ENCODE results near the gene ODR4. TPM values are rescaled to one million over a fixed set of nuclear protein-coding genes. Genes with fewer than 3 reads are reported as not detected.

The ODR4 gene
- total RNA-seq, 1 donor from 2014 or later = 25.8 TPM

Other genes starting within 250 kb of the ODR4 start
- 22.6 TPM for gene PRG4, start 79.6 kb upstream of the ODR4 start, total RNA-seq
- gene TPR, start 585 bp upstream of the ODR4 start, total RNA-seq = 119 TPM
- not detected for gene PDC, start 85.3 kb downstream of the ODR4 start, total RNA-seq